ENCODE results near the gene VIM. TPM values are rescaled to one million over a fixed set of nuclear protein-coding genes. Genes with fewer than 3 reads are reported as not detected.

Gene VIM
- total RNA-seq, 1 donor from 2014 or later: 329 TPM

DNA sequence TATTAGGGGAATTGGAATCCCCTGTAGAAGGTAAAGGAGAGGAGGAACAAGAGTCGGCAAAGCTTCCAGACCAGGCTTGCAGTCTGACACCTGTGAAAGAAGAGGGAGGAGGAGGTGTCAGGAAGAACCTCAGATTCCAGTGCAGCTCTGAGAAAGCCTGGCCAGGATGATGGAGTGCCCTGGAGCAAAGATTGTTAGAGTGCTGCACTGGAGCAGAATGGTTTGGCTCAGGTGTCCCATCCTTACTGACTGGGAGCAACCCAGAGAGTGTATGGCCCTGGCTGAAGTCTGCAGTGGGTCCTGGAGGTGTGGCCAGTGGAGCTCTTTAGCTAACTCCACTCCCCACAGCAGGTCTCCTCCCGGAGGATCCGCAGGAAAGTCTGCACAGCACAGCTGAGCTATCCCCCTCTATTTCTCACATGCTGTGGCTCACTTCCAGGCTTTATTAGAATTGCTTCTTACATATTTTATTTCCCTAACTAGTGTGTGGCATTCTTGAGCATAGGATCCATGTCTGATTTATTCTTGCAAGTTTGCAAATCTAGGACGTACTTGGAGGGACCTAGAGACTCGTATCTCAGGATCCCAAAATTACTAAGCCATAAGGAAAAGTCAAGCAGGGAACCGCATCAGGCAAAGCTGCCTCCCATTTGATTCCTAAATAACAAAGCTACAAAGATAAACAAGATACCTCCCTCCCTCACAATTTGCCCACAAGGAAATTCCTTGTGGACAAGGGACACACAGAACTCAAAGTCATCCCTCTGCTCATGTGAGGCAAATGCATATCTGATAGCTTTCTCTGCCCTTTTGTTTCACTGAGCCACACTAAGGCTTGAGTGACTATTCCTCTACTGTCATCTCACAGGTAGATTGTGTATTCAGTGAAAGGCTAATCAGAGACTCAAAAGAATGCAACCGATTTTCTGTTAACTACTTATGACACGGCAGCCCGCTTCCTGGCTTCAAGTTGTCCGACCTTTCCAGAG is 58.8 kb downstream of the VIM start:
- DNase-seq (no peak), ATAC-seq (no peak)
- intact Hi-C loops (cut with micrococcal nuclease): no loop called here

Other genes with a start within 250 kb of the VIM start
- 0.77 TPM for gene CUBN, start 98.4 kb upstream of the VIM start, total RNA-seq
- gene TRDMT1, start 26.6 kb upstream of the VIM start, total RNA-seq: 3.8 TPM
- gene ST8SIA6, start 226.4 kb downstream of the VIM start, total RNA-seq: 7.4 TPM

Measured in left ventricle myocardium superior (tissue), 1 donor.